Fibroblast of lung (primary cell): ENCODE data around the gene SLC39A1. TPM values are rescaled to one million over a fixed set of nuclear protein-coding genes. Genes with fewer than 3 reads are reported as not detected.
"Not testable (repeated sequence)": the region's sequence is repeated elsewhere in the genome, so short reads cannot be mapped to it uniquely, and the experiment has no call there.

Experiments used
- DNase-seq, 2 donors: peaks; one replicate each; pipeline versions ENCODE4 v3.0.0 to v3.0.0-alpha.2; 2010; ENCODE audit warnings: low read depth in 2 of 2
- H2AFZ ChIP-seq: 2 replicates; pipeline ENCODE4 v1.5.1; 2012; ENCODE audit warnings: low read length, control low read depth, inconsistent platforms
- H3K27ac ChIP-seq: 2 replicates; pipeline ENCODE4 v1.5.1; 2011; ENCODE audit warnings: low read length, control low read depth; ENCODE audit not compliant: insufficient read depth
- H3K27me3 ChIP-seq: 2 replicates; pipeline ENCODE4 v1.5.1; 2011; ENCODE audit warnings: mild to moderate bottlenecking, low read length; ENCODE audit not compliant: control insufficient read depth, insufficient read depth
- H3K36me3 ChIP-seq: 2 replicates; pipeline ENCODE4 v1.5.1; 2011; ENCODE audit warnings: low read length; ENCODE audit not compliant: control insufficient read depth, insufficient read depth
- H3K4me1 ChIP-seq: 2 replicates; pipeline ENCODE4 v1.5.1; 2011; ENCODE audit warnings: low read length; ENCODE audit not compliant: control insufficient read depth, insufficient read depth; ENCODE audit errors: extremely low read depth
- H3K4me2 ChIP-seq: 2 replicates; pipeline ENCODE4 v1.5.1; 2011; ENCODE audit warnings: low read length, control low read depth; ENCODE audit not compliant: insufficient read depth; ENCODE audit errors: extremely low read depth
- H3K4me3 ChIP-seq, 4 experiments: fragments of 200-600 bp in 1 of 4; sonication (generic) in 1 of 4; replicated peaks in 1 of 4; 2 replicates each; pipeline ENCODE4 v1.5.1; 2011 to 2016; ENCODE audit warnings: low read length in 4 of 4, low read depth in 3 of 4, mild to moderate bottlenecking in 3 of 4, control low read depth in 2 of 4, inconsistent platforms in 1 of 4, mixed read lengths in 1 of 4; ENCODE audit not compliant: insufficient read depth in 1 of 4; ENCODE audit errors: control extremely low read depth in 1 of 4
- H3K79me2 ChIP-seq: 2 replicates; pipeline ENCODE4 v1.5.1; 2012; ENCODE audit warnings: mild to moderate bottlenecking, low read length, inconsistent platforms; ENCODE audit not compliant: control insufficient read depth, insufficient read depth
- H3K9ac ChIP-seq: 2 replicates; pipeline ENCODE4 v1.5.1; 2011; ENCODE audit warnings: mild to moderate bottlenecking, low read length, control low read depth; ENCODE audit not compliant: insufficient read depth
- H3K9me3 ChIP-seq: 2 replicates; pipeline ENCODE4 v1.5.1; 2012; ENCODE audit warnings: low read depth, low read length; ENCODE audit not compliant: control insufficient read depth, insufficient read depth
- H4K20me1 ChIP-seq: 2 replicates; pipeline ENCODE4 v1.5.1; 2011; ENCODE audit warnings: low read length; ENCODE audit not compliant: control insufficient read depth, insufficient read depth; ENCODE audit errors: extremely low read depth
- EZH2 ChIP-seq: IDR thresholded peaks from 2 replicates; pipeline ENCODE4 v1.5.1; 2012; ENCODE audit warnings: low read length, control low read depth, mild to moderate bottlenecking; ENCODE audit errors: missing control alignments
- polyA plus RNA-seq, 2 donors: library from polyadenylated mRNA; depleted of rRNA in 1 of 2; stranded (reverse) in 1 of 2; unstranded in 1 of 2; fragments of >200 nt; gene quantifications; 2 replicates each; pipeline ENCODE4 v1.2.1, GENCODE V29; 2011 to 2012; ENCODE audit warnings: missing spikeins in 1 of 2
- total RNA-seq: library from RNA; depleted of rRNA; stranded (reverse); fragments of >200 nt; gene quantifications from 2 replicates; pipeline ENCODE4 v1.2.1, GENCODE V29; 2014
- TF ChIP-seq, protein P1 (sequence below), 2 donors: IDR thresholded peaks in 1 of 2; conservative IDR thresholded peaks in 1 of 2; 1 replicate in 1 of 2; 2 replicates in 1 of 2; pipeline ENCODE4 v1.5.1; 2011 to 2012; ENCODE audit warnings: low read length in 2 of 2, control low read depth in 1 of 2, inconsistent platforms in 1 of 2, low read depth in 1 of 2, mild to moderate bottlenecking in 1 of 2

SLC39A1 gene
- total and polyA plus RNA-seq, 2 donors (not counting 1 experiment from before 2014, with no cell fraction given), result 94.4 to 119 TPM

DNA sequence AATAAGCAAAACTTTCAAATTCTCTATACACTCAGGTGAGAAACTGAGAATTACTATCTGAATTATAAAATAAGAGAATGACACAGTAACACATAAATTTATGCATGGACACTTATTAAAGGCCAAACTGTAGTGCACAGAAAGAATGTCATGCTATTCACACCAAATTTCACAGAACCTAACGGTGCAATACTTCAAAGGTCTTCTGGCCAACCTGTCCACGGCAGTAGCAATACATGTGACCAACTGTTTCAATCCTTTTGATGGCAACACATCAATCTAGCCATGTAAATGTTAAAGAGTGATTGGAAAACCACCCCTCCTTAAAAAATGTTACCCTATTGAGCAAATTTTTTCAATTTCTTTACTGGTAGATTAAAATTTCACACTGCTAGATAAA is 51.0 kb downstream of the SLC39A1 start:
- no peak overlapping the region for H3K4me2 ChIP-seq
- DNase-seq, result no peak
- H3K79me2 ChIP-seq, result peaks cover 26% of the 10 kb centered on the region
- no peaks in the 10 kb centered on the region for H4K20me1 ChIP-seq
- H3K4me3 ChIP-seq, result no peak overlapping the region
- H2AFZ ChIP-seq, result no peak overlapping the region
- H3K36me3 ChIP-seq, result peaks cover 2% of the 10 kb centered on the region
- no peak overlapping the region for H3K9ac ChIP-seq
- no peaks in the 10 kb centered on the region for H3K9me3 ChIP-seq
- no peaks in the 10 kb centered on the region for H3K27me3 ChIP-seq
- no peaks in the 10 kb centered on the region for H3K4me1 ChIP-seq
- TF ChIP-seq, protein P1, sequence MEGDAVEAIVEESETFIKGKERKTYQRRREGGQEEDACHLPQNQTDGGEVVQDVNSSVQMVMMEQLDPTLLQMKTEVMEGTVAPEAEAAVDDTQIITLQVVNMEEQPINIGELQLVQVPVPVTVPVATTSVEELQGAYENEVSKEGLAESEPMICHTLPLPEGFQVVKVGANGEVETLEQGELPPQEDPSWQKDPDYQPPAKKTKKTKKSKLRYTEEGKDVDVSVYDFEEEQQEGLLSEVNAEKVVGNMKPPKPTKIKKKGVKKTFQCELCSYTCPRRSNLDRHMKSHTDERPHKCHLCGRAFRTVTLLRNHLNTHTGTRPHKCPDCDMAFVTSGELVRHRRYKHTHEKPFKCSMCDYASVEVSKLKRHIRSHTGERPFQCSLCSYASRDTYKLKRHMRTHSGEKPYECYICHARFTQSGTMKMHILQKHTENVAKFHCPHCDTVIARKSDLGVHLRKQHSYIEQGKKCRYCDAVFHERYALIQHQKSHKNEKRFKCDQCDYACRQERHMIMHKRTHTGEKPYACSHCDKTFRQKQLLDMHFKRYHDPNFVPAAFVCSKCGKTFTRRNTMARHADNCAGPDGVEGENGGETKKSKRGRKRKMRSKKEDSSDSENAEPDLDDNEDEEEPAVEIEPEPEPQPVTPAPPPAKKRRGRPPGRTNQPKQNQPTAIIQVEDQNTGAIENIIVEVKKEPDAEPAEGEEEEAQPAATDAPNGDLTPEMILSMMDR (conservative IDR thresholded peaks at IDR 0.05 in 1 of 2, IDR thresholded peaks at IDR 0.05 in 1 of 2; ENCODE audit: low read depth in 1 of 2, low read length in 2 of 2), result no peak
- TF ChIP-seq EZH2, result no peak
- no peak overlapping the region for H3K27ac ChIP-seq

DNA sequence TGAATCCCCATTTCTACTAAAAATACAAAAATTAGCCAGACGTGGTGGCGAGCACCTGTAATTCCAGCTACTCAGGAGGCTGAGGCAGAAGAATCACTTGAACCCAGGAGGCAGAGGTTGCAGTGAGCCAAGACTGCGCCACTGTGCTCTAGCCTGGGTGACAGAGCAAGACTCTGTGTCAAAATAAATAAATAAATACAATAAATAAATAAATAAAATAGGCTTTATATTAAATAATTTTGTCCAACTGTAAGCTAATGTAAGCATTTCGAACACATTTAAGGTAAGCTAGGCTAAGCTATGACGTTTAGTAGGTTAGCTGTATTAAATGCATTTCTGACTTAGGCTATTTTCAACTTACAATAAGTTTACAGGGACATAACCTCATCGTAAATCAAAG is 52.8 kb downstream of the SLC39A1 start:
- not testable (repeated sequence) for H3K4me1 ChIP-seq, H3K36me3 ChIP-seq, H3K9ac ChIP-seq, H3K9me3 ChIP-seq, H3K4me3 ChIP-seq, H3K4me2 ChIP-seq, H4K20me1 ChIP-seq, H2AFZ ChIP-seq, H3K27ac ChIP-seq, H3K27me3 ChIP-seq, DNase-seq
- peaks cover 35% of the 10 kb centered on the region for H3K79me2 ChIP-seq

Other genes with a start within 250 kb of the SLC39A1 start
- gene INTS3, start 235.5 kb downstream of the SLC39A1 start, total RNA-seq, result 30.0 and 37.3 TPM in 2 replicates
- 31.4 and 42.2 TPM in 2 replicates for gene INTS3, start 235.5 kb downstream of the SLC39A1 start, polyA plus RNA-seq
- 30.6 and 34.4 TPM in 2 replicates for gene SLC27A3, start 188.1 kb downstream of the SLC39A1 start, total RNA-seq
- 9.3 and 9.7 TPM in 2 replicates for gene SLC27A3, start 188.1 kb downstream of the SLC39A1 start, polyA plus RNA-seq
- gene GATAD2B, start 40.6 kb downstream of the SLC39A1 start, total RNA-seq, result 3.3 and 4.8 TPM in 2 replicates
- 5.2 and 6.9 TPM in 2 replicates for gene GATAD2B, start 40.6 kb downstream of the SLC39A1 start, polyA plus RNA-seq
- 13.6 and 17.7 TPM in 2 replicates for gene DENND4B, start 16.8 kb downstream of the SLC39A1 start, total RNA-seq
- 9.1 and 15.9 TPM in 2 replicates for gene DENND4B, start 16.8 kb downstream of the SLC39A1 start, polyA plus RNA-seq
- 2.6 TPM in 2 replicates for gene CRTC2, start 4.9 kb downstream of the SLC39A1 start, total RNA-seq
- gene CRTC2, start 4.9 kb downstream of the SLC39A1 start, polyA plus RNA-seq, result 7.1 and 10.9 TPM in 2 replicates
- gene CREB3L4, start 4.4 kb upstream of the SLC39A1 start, total RNA-seq, result 6.4 and 8.2 TPM in 2 replicates
- gene CREB3L4, start 4.4 kb upstream of the SLC39A1 start, polyA plus RNA-seq, result 3.7 and 4.8 TPM in 2 replicates
- gene JTB, start 14.1 kb upstream of the SLC39A1 start, total RNA-seq, result 98.9 and 131 TPM in 2 replicates
- gene JTB, start 14.1 kb upstream of the SLC39A1 start, polyA plus RNA-seq, result 102 and 123 TPM in 2 replicates
- gene RAB13, start 22.8 kb upstream of the SLC39A1 start, total RNA-seq, result 82.7 and 86.2 TPM in 2 replicates
- gene RAB13, start 22.8 kb upstream of the SLC39A1 start, polyA plus RNA-seq, result 126 and 133 TPM in 2 replicates
- gene RPS27, start 27.2 kb upstream of the SLC39A1 start, total RNA-seq, result 2,666 and 2,883 TPM in 2 replicates
- 2,477 and 3,291 TPM in 2 replicates for gene RPS27, start 27.2 kb upstream of the SLC39A1 start, polyA plus RNA-seq
- gene NUP210L, start 191.5 kb upstream of the SLC39A1 start, total RNA-seq, result under 0.01 and 0.17 TPM in 2 replicates
- gene NUP210L, start 191.5 kb upstream of the SLC39A1 start, polyA plus RNA-seq, result 0.01 and 0.08 TPM in 2 replicates
- 135 and 215 TPM in 2 replicates for gene TPM3, start 228.6 kb upstream of the SLC39A1 start, total RNA-seq
- gene TPM3, start 228.6 kb upstream of the SLC39A1 start, polyA plus RNA-seq, result 842 and 1,032 TPM in 2 replicates
- not detected in 2 replicates for gene CFAP141, start 242.8 kb upstream of the SLC39A1 start, total RNA-seq
- not detected in 2 replicates for gene CFAP141, start 242.8 kb upstream of the SLC39A1 start, polyA plus RNA-seq